Epidermal melanocyte (primary cell): ENCODE data around the gene FYB1.

Experiments
- DNase-seq: peaks from one replicate; pipeline ENCODE4 v3.0.0; 2011; ENCODE audit warnings: low spot score; ENCODE audit not compliant: insufficient read length

FYB1 gene

DNA sequence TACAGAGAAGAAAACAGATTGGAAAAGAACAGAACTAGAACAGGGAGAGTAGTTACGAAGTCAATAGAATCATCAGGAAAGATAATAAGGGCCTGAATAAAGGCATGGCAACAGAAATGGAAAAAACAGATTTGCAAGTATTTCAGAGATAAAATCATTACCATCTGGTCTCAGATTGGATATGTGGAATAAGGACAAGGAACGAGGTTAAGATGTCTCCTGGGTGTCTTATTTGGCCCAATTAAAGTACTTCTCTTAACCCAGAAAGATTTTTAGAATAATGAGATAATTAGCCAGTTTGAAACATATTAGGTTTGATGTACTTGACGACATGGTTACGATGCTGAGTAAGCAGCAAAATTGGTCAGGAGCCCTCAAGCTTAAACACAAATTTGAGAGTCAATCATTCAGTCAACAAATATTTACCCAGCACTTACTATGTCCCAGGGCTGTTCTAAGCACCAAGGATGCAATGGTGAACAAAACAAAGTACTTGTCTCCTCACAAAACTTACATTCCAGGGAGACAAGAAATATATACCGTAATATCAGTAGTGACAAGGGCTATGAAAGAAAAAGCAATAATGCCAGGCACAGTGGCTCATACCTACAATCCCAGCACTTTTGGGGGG lies 163.5 kb downstream of the FYB1 start:
- no peak for DNase-seq
